Liver (tissue), 9 donors: Measurements from ENCODE around the gene DICER1. TPM values are rescaled to one million over a fixed set of nuclear protein-coding genes. Genes with fewer than 3 reads are reported as not detected.

Source experiments
- DNase-seq: peaks from one replicate; pipeline ENCODE4 v3.0.0-alpha.2; 2017; ENCODE audit warnings: low spot score
- H3K27ac ChIP-seq, 2 donors: one replicate each; pipeline ENCODE4 v1.7.0; 2013; ENCODE audit warnings: inconsistent platforms in 2 of 2, low read length in 2 of 2, control low read depth in 1 of 2, low read depth in 1 of 2, mild to moderate bottlenecking in 1 of 2
- H3K27me3 ChIP-seq, 4 donors: one replicate each; pipeline versions ENCODE4 v1.6.1 to v1.7.0; 2013; ENCODE audit warnings: low read length in 3 of 4, inconsistent platforms in 1 of 4, mild to moderate bottlenecking in 1 of 4, moderate library complexity in 1 of 4; ENCODE audit not compliant: control insufficient read depth in 4 of 4, insufficient read depth in 4 of 4
- H3K36me3 ChIP-seq, 4 donors: one replicate each; pipeline versions ENCODE4 v1.6.1 to v1.7.0; 2013; ENCODE audit warnings: low read length in 3 of 4, mild to moderate bottlenecking in 3 of 4, low read depth in 1 of 4, moderate library complexity in 1 of 4; ENCODE audit not compliant: control insufficient read depth in 4 of 4, insufficient read depth in 3 of 4
- H3K4me1 ChIP-seq, 4 donors: one replicate each; pipeline versions ENCODE4 v1.6.1 to v1.7.0; 2013; ENCODE audit warnings: low read length in 3 of 4, mild to moderate bottlenecking in 3 of 4, moderate library complexity in 1 of 4; ENCODE audit not compliant: control insufficient read depth in 4 of 4, insufficient read depth in 4 of 4
- H3K4me3 ChIP-seq, 3 donors: one replicate each; pipeline versions ENCODE4 v1.6.1 to v1.7.0; 2013; ENCODE audit warnings: low read length in 3 of 3, control low read depth in 1 of 3, low read depth in 1 of 3, mild to moderate bottlenecking in 1 of 3
- H3K9ac ChIP-seq, 2 donors: one replicate each; pipeline ENCODE4 v1.7.0; 2013; ENCODE audit warnings: low read length in 2 of 2, mild to moderate bottlenecking in 2 of 2, moderate library complexity in 2 of 2, control low read depth in 1 of 2, low read depth in 1 of 2
- H3K9me3 ChIP-seq, 4 donors: one replicate each; pipeline versions ENCODE4 v1.6.1 to v1.7.0; 2013; ENCODE audit warnings: low read length in 3 of 4; ENCODE audit not compliant: control insufficient read depth in 4 of 4
- CTCF ChIP-seq: fragments of 150-350 bp; IDR thresholded peaks from 2 replicates; pipeline ENCODE4 v1.5.1; 2017; ENCODE audit warnings: improper control_type of control experiment, low read depth, low read length; ENCODE audit not compliant: missing input control
- EGR1 ChIP-seq, 2 donors: IDR thresholded peaks; 2 replicates each; pipeline ENCODE4 v1.6.1; 2016 to 2018; ENCODE audit warnings: antibody characterized with exemption in 2 of 2, low read depth in 2 of 2
- FOXA1 ChIP-seq: IDR thresholded peaks from 2 replicates; pipeline ENCODE4 v1.6.1; 2016; ENCODE audit warnings: antibody characterized with exemption
- FOXA2 ChIP-seq: IDR thresholded peaks from 2 replicates; pipeline ENCODE4 v1.6.1; 2016; ENCODE audit warnings: antibody characterized with exemption
- GABPA ChIP-seq, 2 donors: IDR thresholded peaks in 1 of 2; conservative IDR thresholded peaks in 1 of 2; 2 replicates each; pipeline ENCODE4 v1.6.1; 2016; ENCODE audit warnings: antibody characterized with exemption in 2 of 2, mild to moderate bottlenecking in 1 of 2, moderate library complexity in 1 of 2
- HNF4A ChIP-seq, 2 donors: conservative IDR thresholded peaks; 2 replicates each; pipeline ENCODE4 v1.6.1; 2016; ENCODE audit warnings: antibody characterized with exemption in 2 of 2, mild to moderate bottlenecking in 2 of 2
- HNF4G ChIP-seq: IDR thresholded peaks from 2 replicates; pipeline ENCODE4 v1.6.1; 2016; ENCODE audit warnings: antibody characterized with exemption
- JUND ChIP-seq, 2 donors: IDR thresholded peaks; 2 replicates each; pipeline ENCODE4 v1.6.1; 2016; ENCODE audit warnings: antibody characterized with exemption in 2 of 2
- MAX ChIP-seq: IDR thresholded peaks from 2 replicates; pipeline ENCODE4 v1.6.1; 2016; ENCODE audit warnings: antibody characterized with exemption
- NR2F2 ChIP-seq: IDR thresholded peaks from 2 replicates; pipeline ENCODE4 v1.6.1; 2016; ENCODE audit warnings: antibody characterized with exemption
- RAD21 ChIP-seq, 2 donors: IDR thresholded peaks; 2 replicates each; pipeline ENCODE4 v1.6.1; 2016; ENCODE audit warnings: antibody characterized with exemption in 2 of 2, mild to moderate bottlenecking in 2 of 2
- RXRA ChIP-seq, 2 donors: IDR thresholded peaks; 2 replicates each; pipeline ENCODE4 v1.6.1; 2017 to 2018; ENCODE audit warnings: antibody characterized with exemption in 2 of 2, mild to moderate bottlenecking in 1 of 2
- SP1 ChIP-seq: IDR thresholded peaks from 2 replicates; pipeline ENCODE4 v1.6.1; 2018; ENCODE audit warnings: antibody characterized with exemption, mild to moderate bottlenecking
- TAF1 ChIP-seq: conservative IDR thresholded peaks from 2 replicates; pipeline ENCODE4 v1.6.1; 2016; ENCODE audit warnings: antibody characterized with exemption, mild to moderate bottlenecking
- YY1 ChIP-seq: IDR thresholded peaks from 2 replicates; pipeline ENCODE4 v1.6.1; 2016; ENCODE audit warnings: antibody characterized with exemption, mild to moderate bottlenecking
- WGBS: extraction: QIAGEN DNeasy Blood & Tissue Kit; methylation state at CpG from one replicate; pipeline ENCODE4 v1.1.7; 2013; 5-methylcytosine and 5-hydroxymethylcytosine counted together
- polyA plus RNA-seq, 2 donors: library from polyadenylated mRNA; stranded (reverse) in 1 of 2; unstranded in 1 of 2; fragments of 200-250 nt in 1 of 2; fragments of >200 nt in 1 of 2; fragmentation: Nextera tagmentation in 1 of 2; extraction: Ambion mirVana in 1 of 2; gene quantifications; one replicate each; pipeline versions ENCODE4 v1.2.1 to v1.2.3, GENCODE V29; 2013 to 2015
- total RNA-seq, 2 donors: library from RNA; depleted of rRNA; stranded (reverse); fragments of >200 nt; gene quantifications; one replicate each; pipeline ENCODE4 v1.2.3, GENCODE V29; 2014
- TF ChIP-seq, protein P1 (sequence below): IDR thresholded peaks from 2 replicates; pipeline ENCODE4 v1.6.1; 2016; ENCODE audit warnings: antibody characterized with exemption
- TF ChIP-seq, protein P2 (sequence below): IDR thresholded peaks from 2 replicates; pipeline ENCODE4 v1.6.1; 2016; ENCODE audit warnings: antibody characterized with exemption, mild to moderate bottlenecking
- TF ChIP-seq, protein P3 (sequence below): IDR thresholded peaks from 2 replicates; pipeline ENCODE4 v1.6.1; 2016; ENCODE audit warnings: antibody characterized with exemption
- donor health status: healthy.
- donor health status: healthy.
- donor health status: healthy.
- donor health status: healthy.
- donor health status: healthy.

The DICER1 gene
- total and polyA plus RNA-seq, 4 donors: 7.5 to 43.6 (median 20.3) TPM

- TF ChIP-seq GABPA (IDR thresholded peaks at IDR 0.05 in 1 of 2, conservative IDR thresholded peaks at IDR 0.05 in 1 of 2) (no peak), RAD21 (IDR thresholded peaks at IDR 0.05) (no peak), TAF1 (no peak), EGR1 (IDR thresholded peaks at IDR 0.05; ENCODE audit: low read depth in 2 of 2) (no peak), FOXA1 (no peak)
- TF ChIP-seq, protein P1, sequence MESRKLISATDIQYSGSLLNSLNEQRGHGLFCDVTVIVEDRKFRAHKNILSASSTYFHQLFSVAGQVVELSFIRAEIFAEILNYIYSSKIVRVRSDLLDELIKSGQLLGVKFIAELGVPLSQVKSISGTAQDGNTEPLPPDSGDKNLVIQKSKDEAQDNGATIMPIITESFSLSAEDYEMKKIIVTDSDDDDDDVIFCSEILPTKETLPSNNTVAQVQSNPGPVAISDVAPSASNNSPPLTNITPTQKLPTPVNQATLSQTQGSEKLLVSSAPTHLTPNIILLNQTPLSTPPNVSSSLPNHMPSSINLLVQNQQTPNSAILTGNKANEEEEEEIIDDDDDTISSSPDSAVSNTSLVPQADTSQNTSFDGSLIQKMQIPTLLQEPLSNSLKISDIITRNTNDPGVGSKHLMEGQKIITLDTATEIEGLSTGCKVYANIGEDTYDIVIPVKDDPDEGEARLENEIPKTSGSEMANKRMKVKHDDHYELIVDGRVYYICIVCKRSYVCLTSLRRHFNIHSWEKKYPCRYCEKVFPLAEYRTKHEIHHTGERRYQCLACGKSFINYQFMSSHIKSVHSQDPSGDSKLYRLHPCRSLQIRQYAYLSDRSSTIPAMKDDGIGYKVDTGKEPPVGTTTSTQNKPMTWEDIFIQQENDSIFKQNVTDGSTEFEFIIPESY: no peak
- TF ChIP-seq, protein P2, sequence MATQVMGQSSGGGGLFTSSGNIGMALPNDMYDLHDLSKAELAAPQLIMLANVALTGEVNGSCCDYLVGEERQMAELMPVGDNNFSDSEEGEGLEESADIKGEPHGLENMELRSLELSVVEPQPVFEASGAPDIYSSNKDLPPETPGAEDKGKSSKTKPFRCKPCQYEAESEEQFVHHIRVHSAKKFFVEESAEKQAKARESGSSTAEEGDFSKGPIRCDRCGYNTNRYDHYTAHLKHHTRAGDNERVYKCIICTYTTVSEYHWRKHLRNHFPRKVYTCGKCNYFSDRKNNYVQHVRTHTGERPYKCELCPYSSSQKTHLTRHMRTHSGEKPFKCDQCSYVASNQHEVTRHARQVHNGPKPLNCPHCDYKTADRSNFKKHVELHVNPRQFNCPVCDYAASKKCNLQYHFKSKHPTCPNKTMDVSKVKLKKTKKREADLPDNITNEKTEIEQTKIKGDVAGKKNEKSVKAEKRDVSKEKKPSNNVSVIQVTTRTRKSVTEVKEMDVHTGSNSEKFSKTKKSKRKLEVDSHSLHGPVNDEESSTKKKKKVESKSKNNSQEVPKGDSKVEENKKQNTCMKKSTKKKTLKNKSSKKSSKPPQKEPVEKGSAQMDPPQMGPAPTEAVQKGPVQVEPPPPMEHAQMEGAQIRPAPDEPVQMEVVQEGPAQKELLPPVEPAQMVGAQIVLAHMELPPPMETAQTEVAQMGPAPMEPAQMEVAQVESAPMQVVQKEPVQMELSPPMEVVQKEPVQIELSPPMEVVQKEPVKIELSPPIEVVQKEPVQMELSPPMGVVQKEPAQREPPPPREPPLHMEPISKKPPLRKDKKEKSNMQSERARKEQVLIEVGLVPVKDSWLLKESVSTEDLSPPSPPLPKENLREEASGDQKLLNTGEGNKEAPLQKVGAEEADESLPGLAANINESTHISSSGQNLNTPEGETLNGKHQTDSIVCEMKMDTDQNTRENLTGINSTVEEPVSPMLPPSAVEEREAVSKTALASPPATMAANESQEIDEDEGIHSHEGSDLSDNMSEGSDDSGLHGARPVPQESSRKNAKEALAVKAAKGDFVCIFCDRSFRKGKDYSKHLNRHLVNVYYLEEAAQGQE: no peak
- peaks cover 2 to 36% (median 10%) of the 10 kb centered on the region in 4 donors for H3K4me1 ChIP-seq
- H3K27ac ChIP-seq: no peak overlapping the region
- no peak overlapping the region for H3K9ac ChIP-seq
- 86% methylated on average over 8 of the region's 8 CpGs for WGBS
- no peaks in the 10 kb centered on the region for H3K27me3 ChIP-seq
- no peaks in the 10 kb centered on the region for H3K36me3 ChIP-seq
- H3K9me3 ChIP-seq: no peaks in the 10 kb centered on the region
- no peak overlapping the region for H3K4me3 ChIP-seq
- DNase-seq: no peak
These were observed 5.8 kb downstream of the DICER1 start for GRCh38 chr14:95151561-95151960.

DNA sequence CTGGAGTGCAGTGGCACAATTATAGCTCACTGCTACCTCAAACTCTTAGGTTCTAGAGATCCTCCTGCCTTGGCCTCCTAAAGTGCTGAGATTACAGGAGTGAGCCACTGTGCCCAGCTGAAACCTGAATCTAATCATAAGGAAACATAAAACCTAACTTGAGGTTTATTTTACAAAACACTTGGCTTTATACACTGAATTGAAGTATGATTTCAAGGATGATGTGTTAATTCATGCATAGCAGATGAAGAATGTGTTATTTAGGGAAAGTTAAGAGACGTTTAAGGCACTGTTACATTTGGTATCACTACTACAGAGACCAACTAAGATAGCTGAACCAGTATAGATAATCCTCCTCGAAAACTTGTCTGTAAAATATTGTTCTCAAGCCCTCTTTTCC lies 6.4 kb downstream of the DICER1 start:
- no peak for TF ChIP-seq HNF4G
- TF ChIP-seq SP1: no peak
- TF ChIP-seq EGR1 (IDR thresholded peaks at IDR 0.05; ENCODE audit: low read depth in 2 of 2): no peak
- TF ChIP-seq, protein P3, sequence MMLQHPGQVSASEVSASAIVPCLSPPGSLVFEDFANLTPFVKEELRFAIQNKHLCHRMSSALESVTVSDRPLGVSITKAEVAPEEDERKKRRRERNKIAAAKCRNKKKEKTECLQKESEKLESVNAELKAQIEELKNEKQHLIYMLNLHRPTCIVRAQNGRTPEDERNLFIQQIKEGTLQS: no peak
- no peak for TF ChIP-seq JUND (IDR thresholded peaks at IDR 0.05)
- no peak for TF ChIP-seq FOXA1
- TF ChIP-seq FOXA2: no peak
- no peak for TF ChIP-seq CTCF
- TF ChIP-seq, protein P2: no peak
- no peak for TF ChIP-seq HNF4A (conservative IDR thresholded peaks at IDR 0.05)
- TF ChIP-seq, protein P1: no peak
- no peak for TF ChIP-seq RXRA (IDR thresholded peaks at IDR 0.05)
- no peak for TF ChIP-seq TAF1
- no peak for TF ChIP-seq RAD21 (IDR thresholded peaks at IDR 0.05)
- TF ChIP-seq NR2F2: no peak
- no peak for TF ChIP-seq MAX
- no peak for TF ChIP-seq YY1
- TF ChIP-seq GABPA (IDR thresholded peaks at IDR 0.05 in 1 of 2, conservative IDR thresholded peaks at IDR 0.05 in 1 of 2): no peak
- 91% methylated on average over 2 of the region's 2 CpGs for WGBS
- Histone ChIP-seq H3K36me3 (no peaks in the 10 kb centered on the region), H3K27me3 (no peaks in the 10 kb centered on the region), H3K4me3 (no peak overlapping the region), H3K27ac (no peak overlapping the region), H3K4me1 (peaks cover 4 to 36% (median 15%) of the 10 kb centered on the region in 4 donors), H3K9me3 (no peaks in the 10 kb centered on the region), H3K9ac (no peak overlapping the region)
- no peak for DNase-seq
